Measurements from ENCODE around the gene ZIC4. TPM values are rescaled to one million over a fixed set of nuclear protein-coding genes. Genes with fewer than 3 reads are reported as not detected.

ZIC4 gene
- total and polyA plus RNA-seq, 11 donors = not detected

- Histone ChIP-seq H3K27me3 (peaks cover 65 to 99% (median 94%) of the 10 kb centered on the region in 9 donors), H3K36me3 (no peaks in the 10 kb centered on the region), H3K4me3 (no peak overlapping the region), H3K4me1 (peaks cover 4 to 33% (median 11%) of the 10 kb centered on the region in 12 donors), H3K27ac (no peak overlapping the region), H3K9me3 (peaks cover 0 to 7% (median 0%) of the 10 kb centered on the region in 12 donors)
- 17 to 32% (median 25%) methylated on average over 4 of the region's 4 CpGs for WGBS, 4 donors
- ATAC-seq (no peak), DNase-seq (no peak)
- TF ChIP-seq POLR2A (IDR thresholded peaks at IDR 0.05) = no peak
- TF ChIP-seq, protein P1, sequence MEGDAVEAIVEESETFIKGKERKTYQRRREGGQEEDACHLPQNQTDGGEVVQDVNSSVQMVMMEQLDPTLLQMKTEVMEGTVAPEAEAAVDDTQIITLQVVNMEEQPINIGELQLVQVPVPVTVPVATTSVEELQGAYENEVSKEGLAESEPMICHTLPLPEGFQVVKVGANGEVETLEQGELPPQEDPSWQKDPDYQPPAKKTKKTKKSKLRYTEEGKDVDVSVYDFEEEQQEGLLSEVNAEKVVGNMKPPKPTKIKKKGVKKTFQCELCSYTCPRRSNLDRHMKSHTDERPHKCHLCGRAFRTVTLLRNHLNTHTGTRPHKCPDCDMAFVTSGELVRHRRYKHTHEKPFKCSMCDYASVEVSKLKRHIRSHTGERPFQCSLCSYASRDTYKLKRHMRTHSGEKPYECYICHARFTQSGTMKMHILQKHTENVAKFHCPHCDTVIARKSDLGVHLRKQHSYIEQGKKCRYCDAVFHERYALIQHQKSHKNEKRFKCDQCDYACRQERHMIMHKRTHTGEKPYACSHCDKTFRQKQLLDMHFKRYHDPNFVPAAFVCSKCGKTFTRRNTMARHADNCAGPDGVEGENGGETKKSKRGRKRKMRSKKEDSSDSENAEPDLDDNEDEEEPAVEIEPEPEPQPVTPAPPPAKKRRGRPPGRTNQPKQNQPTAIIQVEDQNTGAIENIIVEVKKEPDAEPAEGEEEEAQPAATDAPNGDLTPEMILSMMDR (IDR thresholded peaks at IDR 0.05) = no peak
- intact Hi-C loops (cut with DNase I) = loop anchor here in 1 of 10 donors (10.0 kb wide), 1 partner anchor 54 kb away; no protein-coding TSS in a partner anchor
These were observed 12.0 kb upstream of the ZIC4 start for GRCh38 chr3:147418371-147418781.

GRCh38 chr3:147417551-147418295 is 11.4 kb upstream of the ZIC4 start:
- ATAC-seq (no peak), DNase-seq (no peak)
- Histone ChIP-seq H3K36me3 (no peaks in the 10 kb centered on the region), H3K27me3 (peaks cover 64 to 99% (median 94%) of the 10 kb centered on the region in 9 donors), H3K27ac (no peak overlapping the region), H3K4me1 (peaks cover 4 to 34% (median 12%) of the 10 kb centered on the region in 12 donors), H3K9me3 (peaks cover 0 to 7% (median 0%) of the 10 kb centered on the region in 12 donors), H3K4me3 (no peak overlapping the region)
- 31 to 51% (median 43%) methylated on average over 7 of the region's 7 CpGs for WGBS, 4 donors
- no peak for TF ChIP-seq POLR2A (IDR thresholded peaks at IDR 0.05)
- TF ChIP-seq, protein P1 (IDR thresholded peaks at IDR 0.05) = no peak
- intact Hi-C loops (cut with DNase I) = loop anchor here in 1 of 10 donors (10.0 kb wide), 1 partner anchor 53 kb away; no protein-coding TSS in a partner anchor

- TF ChIP-seq, protein P1 (IDR thresholded peaks at IDR 0.05) = no peak
- TF ChIP-seq POLR2A (IDR thresholded peaks at IDR 0.05) = no peak
- intact Hi-C loops (cut with DNase I) = loop anchor here in 1 of 10 donors (10.0 kb wide), 1 partner anchor 52 kb away; no protein-coding TSS in a partner anchor
- no peak for ATAC-seq
These were observed 10.6 kb upstream of the ZIC4 start for GRCh38 chr3:147416931-147417330.

GRCh38 chr3:147415874-147416273 is 9.5 kb upstream of the ZIC4 start:
- no peak overlapping the region for H3K4me3 ChIP-seq
- no peak overlapping the region for H3K27ac ChIP-seq
- intact Hi-C loops (cut with DNase I) = loop anchor here in 1 of 10 donors (10.0 kb wide), 1 partner anchor 51 kb away; no protein-coding TSS in a partner anchor
- WGBS, 4 donors = 7 to 18% (median 9%) methylated on average over 2 of the region's 2 CpGs
- DNase-seq = no peak
- no peaks in the 10 kb centered on the region for H3K36me3 ChIP-seq
- ATAC-seq = no peak
- H3K27me3 ChIP-seq = peaks cover 64 to 99% (median 91%) of the 10 kb centered on the region in 9 donors
- H3K9me3 ChIP-seq = peaks cover 0 to 7% (median 0%) of the 10 kb centered on the region in 12 donors
- no peak for TF ChIP-seq POLR2A (IDR thresholded peaks at IDR 0.05)
- TF ChIP-seq, protein P1 (IDR thresholded peaks at IDR 0.05) = no peak
- peaks cover 4 to 39% (median 19%) of the 10 kb centered on the region in 12 donors for H3K4me1 ChIP-seq

More at GRCh38 chr3:147416931-147417330, 10.6 kb upstream of the ZIC4 start:
- no peaks in the 10 kb centered on the region for H3K36me3 ChIP-seq
- H3K4me3 ChIP-seq = no peak overlapping the region
- no peak overlapping the region for H3K27ac ChIP-seq
- H3K4me1 ChIP-seq = peaks cover 4 to 39% (median 12%) of the 10 kb centered on the region in 12 donors
- 4 to 12% (median 9%) methylated on average over 1 of the region's 1 CpG for WGBS, 4 donors
- peaks cover 64 to 99% (median 92%) of the 10 kb centered on the region in 9 donors for H3K27me3 ChIP-seq
- no peak for DNase-seq
- peaks cover 0 to 7% (median 0%) of the 10 kb centered on the region in 12 donors for H3K9me3 ChIP-seq

Data from heart left ventricle (tissue), 16 donors.